ENCODE results near the gene SMAD3.

Gene SMAD3

GRCh38 chr15:67050062-67050461 is 15.3 kb upstream of the SMAD3 start:
- in situ Hi-C loops (cut with MboI; ENCODE audit: low pct_unique_long_range_greater_than_20kb, low sequenced_read_pairs, unreplicated experiment): no loop called here
- no peak for TF ChIP-seq CTCF (IDR thresholded peaks at IDR 0.05; ENCODE audit: extremely low read depth, insufficient read depth, missing control alignments)
- DNase-seq (ENCODE audit: low spot score): no peak

- no peak for TF ChIP-seq CTCF (IDR thresholded peaks at IDR 0.05; ENCODE audit: extremely low read depth, insufficient read depth, missing control alignments)
- in situ Hi-C loops (cut with MboI; ENCODE audit: low pct_unique_long_range_greater_than_20kb, low sequenced_read_pairs, unreplicated experiment): no loop called here
- DNase-seq (ENCODE audit: low spot score): no peak
Observed at GRCh38 chr15:67050522-67051087, 14.8 kb upstream of the SMAD3 start.

GRCh38 chr15:67051088-67052045 is 14.0 kb upstream of the SMAD3 start:
- no peak for TF ChIP-seq CTCF (IDR thresholded peaks at IDR 0.05; ENCODE audit: extremely low read depth, insufficient read depth, missing control alignments)
- no peak for DNase-seq (ENCODE audit: low spot score)
- in situ Hi-C loops (cut with MboI; ENCODE audit: low pct_unique_long_range_greater_than_20kb, low sequenced_read_pairs, unreplicated experiment): no loop called here

GRCh38 chr15:67054676-67055075 is 10.7 kb upstream of the SMAD3 start:
- in situ Hi-C loops (cut with MboI; ENCODE audit: low pct_unique_long_range_greater_than_20kb, low sequenced_read_pairs, unreplicated experiment): no loop called here
- DNase-seq (ENCODE audit: low spot score): no peak
- no peak for TF ChIP-seq CTCF (IDR thresholded peaks at IDR 0.05; ENCODE audit: extremely low read depth, insufficient read depth, missing control alignments)

GRCh38 chr15:67059127-67059553 is 6.3 kb upstream of the SMAD3 start:
- in situ Hi-C loops (cut with MboI; ENCODE audit: low pct_unique_long_range_greater_than_20kb, low sequenced_read_pairs, unreplicated experiment): no loop called here
- TF ChIP-seq CTCF (IDR thresholded peaks at IDR 0.05; ENCODE audit: extremely low read depth, insufficient read depth, missing control alignments): no peak
- no peak for DNase-seq (ENCODE audit: low spot score)

GRCh38 chr15:67061811-67062368 is 3.5 kb upstream of the SMAD3 start:
- no peak for DNase-seq (ENCODE audit: low spot score)
- in situ Hi-C loops (cut with MboI; ENCODE audit: low pct_unique_long_range_greater_than_20kb, low sequenced_read_pairs, unreplicated experiment): no loop called here
- TF ChIP-seq CTCF (IDR thresholded peaks at IDR 0.05; ENCODE audit: extremely low read depth, insufficient read depth, missing control alignments): no peak
